HG03103 (cell line): ENCODE measurements around the gene SLC24A3.

Source experiments
- ATAC-seq: cut with Tn5 transposase; IDR thresholded peaks from one replicate; pipeline ENCODE4 v1.9.1; 2021; ENCODE audit warnings: low read depth; ENCODE audit not compliant: unreplicated experiment

The SLC24A3 gene

GRCh38 chr20:19486446-19486845 is 274.0 kb downstream of the SLC24A3 start:
- ATAC-seq = no peak

GRCh38 chr20:19487420-19487819 is 275.0 kb downstream of the SLC24A3 start:
- no peak for ATAC-seq

- ATAC-seq = no peak
Observed at GRCh38 chr20:19491241-19491640, 278.8 kb downstream of the SLC24A3 start.

- ATAC-seq = no peak
Observed at GRCh38 chr20:19492116-19492515, 279.7 kb downstream of the SLC24A3 start.

DNA sequence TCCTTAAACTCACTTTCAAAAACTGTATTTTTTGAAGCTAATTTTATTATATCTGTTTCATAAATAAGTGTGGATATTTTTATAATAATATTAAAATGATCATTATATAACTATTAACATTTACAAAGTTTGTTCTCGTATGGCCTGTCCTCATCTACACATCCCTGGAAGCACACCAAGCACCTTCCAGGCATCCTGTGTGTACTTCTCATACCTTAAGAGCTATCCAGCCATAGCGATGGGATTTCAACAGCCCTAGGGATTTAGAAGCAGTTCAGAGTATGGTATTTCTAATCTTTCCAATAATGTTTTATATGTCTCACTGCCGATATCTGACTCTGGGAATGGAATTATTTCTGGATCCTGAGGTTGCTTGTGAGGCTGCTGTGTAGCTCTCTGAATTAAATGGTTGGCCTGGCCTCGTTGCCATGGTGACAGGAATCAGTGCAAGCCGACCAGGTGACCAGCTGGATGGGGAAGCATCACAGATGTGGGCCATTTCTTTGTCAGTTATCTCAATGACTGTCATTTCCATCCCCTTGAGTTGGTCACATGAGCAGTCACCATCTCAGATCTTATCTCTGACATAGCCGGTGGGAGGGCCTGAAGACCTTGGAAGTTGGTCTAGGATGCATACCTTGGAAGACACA is 280.4 kb downstream of the SLC24A3 start:
- no peak for ATAC-seq

GRCh38 chr20:19493794-19494495 is 281.5 kb downstream of the SLC24A3 start:
- ATAC-seq = no peak

DNA sequence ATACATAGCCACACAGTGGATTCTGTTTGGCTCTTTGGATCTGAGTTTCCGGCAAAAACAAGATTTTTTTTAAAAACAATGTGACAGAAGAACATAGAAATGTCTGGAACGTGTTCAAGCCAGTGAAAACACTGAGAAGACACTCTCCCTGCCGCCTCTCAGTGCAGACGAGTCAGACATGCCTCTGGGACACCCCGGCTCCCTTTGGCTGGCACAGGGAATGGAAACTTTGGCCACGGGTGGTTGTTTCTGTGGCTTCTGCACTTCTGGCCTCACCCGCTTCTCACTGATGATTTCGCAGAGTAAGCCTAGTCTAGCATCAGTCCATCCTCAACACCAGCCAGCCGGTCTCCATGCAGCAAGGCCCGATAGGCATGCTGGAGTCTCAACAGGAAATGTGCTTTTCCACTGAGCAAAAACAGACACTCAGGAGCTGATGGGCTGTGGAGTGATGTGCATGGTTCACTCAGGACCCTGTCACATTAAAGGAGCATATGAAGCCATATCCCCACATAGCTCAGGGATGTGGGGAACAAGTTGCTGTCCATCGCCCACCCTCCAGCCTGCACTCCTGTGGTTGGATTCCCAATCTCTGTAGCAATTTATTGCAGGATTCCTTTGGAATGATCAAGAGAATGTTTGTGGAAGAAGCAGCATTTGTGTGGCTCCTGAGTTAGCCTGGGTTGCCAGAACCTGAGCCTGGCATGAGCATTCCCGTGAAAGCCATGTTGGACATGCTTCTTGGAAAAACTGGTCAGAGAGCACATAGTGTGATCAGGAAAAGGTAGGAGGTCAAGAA is 283.7 kb downstream of the SLC24A3 start:
- ATAC-seq = no peak

GRCh38 chr20:19497064-19497463 is 284.6 kb downstream of the SLC24A3 start:
- ATAC-seq = no peak

GRCh38 chr20:19498756-19499155 is 286.3 kb downstream of the SLC24A3 start:
- ATAC-seq = no peak

- no peak for ATAC-seq
Observed at GRCh38 chr20:19501476-19502115, 289.2 kb downstream of the SLC24A3 start.

- no peak for ATAC-seq
Observed at GRCh38 chr20:19502169-19502568, 289.7 kb downstream of the SLC24A3 start.

- ATAC-seq = no peak
Observed at GRCh38 chr20:19504251-19504650, 291.8 kb downstream of the SLC24A3 start.

- no peak for ATAC-seq
Observed at GRCh38 chr20:19506021-19506420, 293.6 kb downstream of the SLC24A3 start.

DNA sequence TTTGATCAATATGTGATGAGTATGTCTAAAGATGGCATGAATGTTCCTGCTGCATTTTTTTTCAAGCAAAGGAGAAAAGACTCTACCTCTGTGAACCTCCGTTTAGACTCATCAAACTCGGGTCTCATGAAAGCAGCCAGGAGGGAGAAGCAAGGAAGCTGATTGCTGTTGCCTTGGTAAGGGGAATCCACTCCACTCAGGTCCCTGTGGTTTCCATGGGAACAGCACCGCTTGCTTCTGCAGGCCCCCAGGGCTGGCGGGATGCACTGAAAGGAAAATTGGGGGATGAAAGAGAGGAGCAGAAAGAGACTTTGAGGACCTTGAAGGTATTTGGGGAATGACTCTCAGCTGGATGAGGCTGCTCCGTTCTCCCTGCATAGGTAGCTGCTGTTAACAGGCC is 296.0 kb downstream of the SLC24A3 start:
- ATAC-seq = no peak

DNA sequence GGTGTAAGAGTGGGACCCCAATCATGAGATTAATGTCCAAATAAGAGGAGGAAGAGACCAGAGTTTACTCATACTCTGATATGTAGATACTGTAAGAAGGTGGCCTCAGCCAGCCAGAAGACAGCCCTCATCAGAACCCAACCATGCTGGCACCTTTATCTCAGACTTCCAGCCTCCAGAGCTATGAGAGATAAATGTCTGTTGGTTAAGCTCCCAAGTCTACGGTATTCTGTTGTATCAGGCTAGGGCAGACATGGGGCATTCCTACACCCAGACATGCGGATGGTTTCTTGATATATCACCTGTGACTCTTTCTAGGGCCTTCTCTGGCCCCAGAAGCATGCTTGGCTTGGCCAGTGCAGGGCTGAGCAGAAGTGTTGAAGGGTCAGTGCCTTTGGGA is 298.2 kb downstream of the SLC24A3 start:
- ATAC-seq = no peak

DNA sequence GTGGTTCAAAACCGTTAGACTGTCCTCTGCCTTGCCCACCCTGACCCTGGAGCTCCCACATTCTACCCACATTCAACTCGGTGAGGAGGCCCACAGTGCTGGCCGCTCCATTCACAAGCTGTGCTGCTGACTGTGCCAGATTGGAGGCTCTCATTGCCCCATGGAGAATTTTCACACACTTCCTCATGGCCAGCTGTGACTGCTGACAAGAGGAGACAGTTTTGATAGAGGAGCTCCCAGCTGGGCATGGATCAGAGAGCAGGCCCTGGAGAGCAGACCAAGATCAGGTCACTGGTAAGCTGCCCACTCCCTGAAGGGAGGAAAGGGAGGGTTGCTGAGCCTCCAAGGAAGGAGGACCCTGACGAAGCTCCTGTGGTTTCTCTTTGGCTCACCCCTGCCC is 299.5 kb downstream of the SLC24A3 start:
- no peak for ATAC-seq

DNA sequence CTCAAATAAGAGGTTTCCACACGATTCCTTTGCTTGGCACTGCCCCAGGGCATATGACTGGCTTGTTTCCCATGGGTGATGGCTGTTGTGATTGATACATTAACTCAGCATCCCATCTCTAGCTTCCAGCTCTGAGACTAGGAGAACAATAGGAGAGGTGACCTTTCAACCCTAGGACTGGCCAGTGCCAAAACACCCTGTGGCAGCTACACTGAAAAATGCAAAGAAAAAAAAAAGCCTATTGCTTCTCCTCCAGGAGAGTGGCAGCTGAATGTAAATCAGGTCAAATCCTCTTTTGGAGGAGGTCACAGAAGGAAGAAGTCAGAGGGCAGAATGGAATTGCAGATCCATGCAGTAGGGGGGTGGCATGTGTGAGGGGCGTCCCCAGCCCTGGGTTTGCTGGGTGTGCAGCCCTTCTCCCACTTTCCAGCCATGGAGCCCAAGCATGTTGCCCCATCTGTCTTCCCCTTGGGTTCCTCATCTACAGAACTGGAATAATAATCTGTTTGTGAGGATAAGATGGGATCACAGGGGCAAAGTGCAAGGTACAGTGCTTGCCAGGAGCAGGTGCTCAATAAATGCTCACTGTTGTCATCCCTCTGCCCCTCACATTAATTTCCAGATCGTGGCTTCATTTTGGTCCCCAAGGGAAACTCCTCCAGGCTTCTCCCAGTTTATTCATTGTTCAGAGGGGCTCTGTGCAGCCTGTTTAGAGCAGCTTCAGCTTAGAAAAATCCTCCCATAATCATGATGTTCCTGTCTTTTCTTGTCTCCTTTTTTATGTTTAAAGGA is 300.6 kb downstream of the SLC24A3 start:
- ATAC-seq = no peak

DNA sequence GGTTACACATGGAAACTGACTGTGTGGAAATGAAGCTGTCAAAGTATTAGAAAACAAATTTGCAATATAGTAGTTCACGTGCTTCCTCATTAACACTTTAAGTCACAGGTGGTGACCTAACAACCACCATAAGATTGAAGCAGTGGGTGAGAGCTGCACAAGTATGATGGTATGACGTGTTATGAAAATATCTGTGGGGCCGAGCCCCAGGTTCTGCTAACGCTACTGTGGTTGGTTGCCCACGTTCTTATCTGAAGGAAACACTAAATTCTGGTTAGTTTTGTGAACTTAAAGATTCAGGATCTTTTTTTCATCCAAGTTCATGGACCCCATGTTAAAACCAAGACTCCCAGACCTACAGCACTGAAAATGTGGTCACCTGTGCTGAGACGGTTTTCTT is 302.6 kb downstream of the SLC24A3 start:
- no peak for ATAC-seq

DNA sequence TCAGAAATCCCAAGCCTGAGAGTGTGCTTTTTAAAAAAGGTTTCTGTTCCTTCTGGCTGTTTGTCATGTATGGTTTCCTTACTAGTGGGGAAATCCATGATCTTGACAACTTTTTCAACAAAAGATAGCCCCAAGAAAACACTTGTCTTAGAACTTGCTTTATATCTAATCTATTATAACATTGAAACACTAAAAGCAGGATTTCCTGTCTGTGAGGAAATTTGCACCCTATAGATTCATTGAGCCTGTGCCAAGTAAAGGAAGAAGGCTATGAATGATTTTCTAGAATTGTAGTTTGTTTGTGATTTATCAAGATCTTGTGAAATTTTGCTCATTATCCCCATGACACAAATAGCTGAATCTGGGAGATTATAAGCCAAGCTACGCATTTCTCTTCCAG is 307.0 kb downstream of the SLC24A3 start:
- ATAC-seq = no peak

- no peak for ATAC-seq
Observed at GRCh38 chr20:19520261-19520660, 307.8 kb downstream of the SLC24A3 start.
